SK-N-SH (cell line): ENCODE data around the gene SCYGR4.

Source experiments
- CTCF ChIP-seq: fragments of 200-600 bp; sonication (generic); IDR thresholded peaks from 2 replicates; pipeline ENCODE4 v1.6.1; 2017; ENCODE audit warnings: antibody characterized with exemption, mild to moderate bottlenecking, moderate library complexity
- EP300 ChIP-seq, 2 experiments: IDR thresholded peaks; 2 replicates each; pipeline versions ENCODE4 v1.4.0 to v1.6.1; 2012; ENCODE audit warnings: borderline replicate concordance in 1 of 2, low read depth in 1 of 2, low read length in 1 of 2
- FOXJ3 ChIP-seq: sonication (generic); formaldehyde crosslinking; IDR thresholded peaks from 2 replicates; pipeline ENCODE4 v1.5.1; 2020; ENCODE audit warnings: mild to moderate bottlenecking, missing genetic modification reagents
- FOXM1 ChIP-seq: IDR thresholded peaks from 2 replicates; pipeline ENCODE4 v1.4.0; 2012; ENCODE audit warnings: low read depth, mild to moderate bottlenecking
- GATA2 ChIP-seq: sonication (generic); formaldehyde crosslinking; IDR thresholded peaks from 2 replicates; pipeline ENCODE4 v1.5.0; 2020; ENCODE audit warnings: mild to moderate bottlenecking, missing genetic modification reagents
- JUND ChIP-seq: IDR thresholded peaks from 2 replicates; pipeline ENCODE4 v1.4.0; 2012
- NFIC ChIP-seq: IDR thresholded peaks from 2 replicates; pipeline ENCODE4 v1.4.0; 2012; ENCODE audit warnings: borderline replicate concordance
- POLR2AphosphoS5 ChIP-seq: IDR thresholded peaks from 2 replicates; pipeline ENCODE4 v1.6.1; 2012; ENCODE audit warnings: low read depth, low read length
- TCF12 ChIP-seq: IDR thresholded peaks from 2 replicates; pipeline ENCODE4 v1.4.0; 2012
- TF ChIP-seq, protein P1 (sequence below): fragments of 150-350 bp; IDR thresholded peaks from 2 replicates; pipeline ENCODE4 v1.6.1; 2017; ENCODE audit warnings: antibody characterized with exemption, low read length, low read depth, borderline replicate concordance

DNA sequence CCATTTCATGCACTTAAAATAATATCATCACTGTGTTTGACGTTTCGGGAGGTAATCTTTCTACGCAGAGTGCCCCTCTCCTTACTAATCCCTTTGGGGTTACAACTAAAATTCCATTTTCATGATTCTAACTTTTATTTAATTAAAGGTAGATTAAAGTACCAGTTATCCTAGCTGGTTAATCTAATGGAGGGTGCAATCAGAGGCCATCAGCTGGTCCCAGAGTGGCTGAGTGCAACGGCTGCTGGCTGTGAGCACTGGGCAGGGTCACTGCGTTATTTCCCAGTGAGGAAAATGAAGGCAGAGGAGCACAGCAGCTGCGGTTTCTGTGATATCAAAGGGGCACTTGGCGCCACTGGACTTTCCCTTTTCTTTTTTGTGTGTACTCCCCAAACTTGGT, 12.1 kb downstream of the SCYGR4 start:
- no peak for TF ChIP-seq CTCF
- no peak for TF ChIP-seq NFIC
- no peak for TF ChIP-seq POLR2AphosphoS5
- TF ChIP-seq GATA2 (CRISPR knock-in tag) = no peak
- TF ChIP-seq EP300 (IDR thresholded peaks at IDR 0.05; ENCODE audit: borderline replicate concordance in 1 of 2, low read depth in 1 of 2, low read length in 1 of 2) = no peak
- TF ChIP-seq FOXM1 = no peak
- no peak for TF ChIP-seq JUND
- TF ChIP-seq, protein P1, sequence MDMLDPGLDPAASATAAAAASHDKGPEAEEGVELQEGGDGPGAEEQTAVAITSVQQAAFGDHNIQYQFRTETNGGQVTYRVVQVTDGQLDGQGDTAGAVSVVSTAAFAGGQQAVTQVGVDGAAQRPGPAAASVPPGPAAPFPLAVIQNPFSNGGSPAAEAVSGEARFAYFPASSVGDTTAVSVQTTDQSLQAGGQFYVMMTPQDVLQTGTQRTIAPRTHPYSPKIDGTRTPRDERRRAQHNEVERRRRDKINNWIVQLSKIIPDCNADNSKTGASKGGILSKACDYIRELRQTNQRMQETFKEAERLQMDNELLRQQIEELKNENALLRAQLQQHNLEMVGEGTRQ = no peak
- no peak for TF ChIP-seq TCF12
- TF ChIP-seq FOXJ3 = no peak
